Stimulated activated CD4-positive, alpha-beta T cell treated with anti-CD3 and anti-CD28 coated beads, Interleukin-15, amount 100 ng/mL, for 1 hour (primary cell): Measurements from ENCODE around the gene SFXN4.
A peak's percentile ranks its signal among the peaks of the same experiment; 100 is the strongest.

Source experiments
- DNase-seq, 2 donors: peaks; one replicate each; pipeline ENCODE4 v3.0.0-alpha.2; 2020; ENCODE audit warnings: low read depth in 1 of 2, low spot score in 1 of 2

The SFXN4 gene, protein sequence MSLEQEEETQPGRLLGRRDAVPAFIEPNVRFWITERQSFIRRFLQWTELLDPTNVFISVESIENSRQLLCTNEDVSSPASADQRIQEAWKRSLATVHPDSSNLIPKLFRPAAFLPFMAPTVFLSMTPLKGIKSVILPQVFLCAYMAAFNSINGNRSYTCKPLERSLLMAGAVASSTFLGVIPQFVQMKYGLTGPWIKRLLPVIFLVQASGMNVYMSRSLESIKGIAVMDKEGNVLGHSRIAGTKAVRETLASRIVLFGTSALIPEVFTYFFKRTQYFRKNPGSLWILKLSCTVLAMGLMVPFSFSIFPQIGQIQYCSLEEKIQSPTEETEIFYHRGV

DNA sequence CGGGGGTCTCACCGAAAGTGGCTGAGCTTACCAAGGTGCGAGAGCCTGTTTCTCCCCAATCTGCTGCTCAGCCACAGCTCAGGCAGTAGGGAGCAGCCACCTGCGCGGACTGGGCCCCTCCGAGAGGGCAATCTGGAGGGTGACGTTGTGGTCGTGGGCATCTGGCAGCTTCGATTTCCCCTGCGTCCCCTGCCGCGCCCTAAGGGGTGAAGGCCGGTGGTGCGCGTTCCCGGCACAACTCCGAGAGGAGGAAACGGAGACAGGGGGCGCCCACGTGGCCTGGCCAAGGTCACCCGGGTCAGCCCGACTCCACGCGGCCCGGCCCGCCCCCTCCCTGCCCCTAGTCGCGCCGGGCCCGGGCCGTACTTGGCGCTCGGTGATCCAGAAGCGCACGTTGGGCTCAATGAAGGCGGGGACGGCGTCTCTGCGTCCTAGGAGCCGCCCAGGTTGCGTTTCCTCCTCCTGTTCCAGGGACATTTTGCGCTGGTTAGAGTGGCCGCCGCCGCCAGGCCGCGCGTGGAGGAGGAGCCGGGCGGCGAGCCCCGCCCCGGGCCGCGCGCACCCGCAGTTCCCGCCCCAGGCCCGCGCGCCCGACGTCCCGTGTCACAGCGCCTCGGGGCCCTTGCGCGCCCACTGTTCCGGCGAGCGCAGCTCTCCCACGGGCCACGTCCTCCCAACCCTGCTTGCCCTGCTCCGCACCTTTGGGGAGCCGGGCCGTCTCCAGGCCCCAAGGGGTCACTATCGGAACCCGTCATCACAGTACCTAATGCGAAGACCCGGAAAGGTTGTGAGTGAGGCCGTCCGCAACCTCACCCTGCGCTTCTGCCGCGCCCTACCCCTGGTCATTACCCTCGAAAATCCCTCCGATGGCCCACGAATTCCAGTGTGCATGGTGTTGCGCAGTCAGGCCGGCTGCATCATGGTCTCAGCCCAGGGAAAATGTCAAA is at the start of gene SFXN4:
TSS of gene SFXN4 (minus strand) at position 544 of the 947 bp plus-strand sequence. CDS start at position 477, 67 bp downstream.
- DNase-seq: peak; percentile 62 to 73

DNA sequence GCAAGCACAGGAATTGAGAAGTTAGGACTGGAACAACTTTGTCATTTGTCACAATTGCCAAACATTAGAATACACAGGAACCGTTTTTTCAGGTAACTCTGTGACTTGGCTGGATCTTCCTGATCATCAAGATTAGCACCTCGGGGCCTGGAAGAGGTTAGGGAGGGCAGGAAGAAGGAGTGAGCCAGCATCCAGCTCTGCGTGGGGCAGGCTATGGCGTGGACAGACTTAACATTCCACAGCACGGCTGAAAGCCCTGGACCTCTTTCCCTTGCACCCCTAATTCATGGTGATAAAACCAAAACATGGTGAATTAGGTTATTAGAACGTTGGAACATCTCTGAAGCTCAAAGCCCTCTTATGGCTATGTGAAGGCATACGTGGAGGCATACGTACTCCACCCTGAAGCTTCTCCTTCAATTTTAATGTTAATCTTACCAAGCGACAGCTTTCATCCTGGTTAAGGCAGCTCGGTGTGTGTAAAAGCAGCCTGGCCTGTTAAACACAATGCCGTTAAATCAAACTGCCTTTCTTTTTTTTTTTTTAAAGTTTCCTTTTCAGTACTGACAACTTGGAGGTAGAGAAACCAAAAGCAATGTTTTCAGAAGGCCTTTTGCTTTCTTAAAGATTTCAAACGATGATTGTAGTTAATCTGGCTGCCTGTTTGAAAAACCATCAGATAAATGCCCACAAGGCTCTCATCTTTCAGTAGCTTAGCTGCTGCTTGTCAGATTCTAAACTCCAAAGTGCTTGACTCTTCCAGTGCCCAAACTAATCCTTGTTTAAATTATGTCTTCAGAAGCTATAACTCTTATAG is 46.3 kb upstream of the SFXN4 start:
- DNase-seq: no peak

DNA sequence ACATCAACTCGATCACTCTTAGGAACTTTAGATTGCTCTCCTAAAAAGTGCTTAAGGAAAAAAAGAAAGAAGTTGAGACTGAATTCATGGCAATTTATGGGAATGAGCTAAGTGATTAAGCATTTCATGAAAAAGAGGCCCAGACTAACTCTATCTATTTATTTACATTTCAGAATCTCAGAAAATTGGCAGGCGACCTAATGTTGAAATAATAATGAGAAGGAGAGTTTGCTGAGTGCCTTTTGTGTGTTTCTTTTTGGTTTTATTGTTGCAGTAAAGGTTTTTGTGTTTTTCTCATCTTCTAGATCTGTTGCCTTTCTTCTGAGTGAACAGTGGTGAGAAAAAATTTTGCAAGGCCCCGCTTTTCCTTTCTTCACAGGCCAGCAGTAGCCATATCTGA is 45.7 kb upstream of the SFXN4 start:
- DNase-seq: no peak

DNA sequence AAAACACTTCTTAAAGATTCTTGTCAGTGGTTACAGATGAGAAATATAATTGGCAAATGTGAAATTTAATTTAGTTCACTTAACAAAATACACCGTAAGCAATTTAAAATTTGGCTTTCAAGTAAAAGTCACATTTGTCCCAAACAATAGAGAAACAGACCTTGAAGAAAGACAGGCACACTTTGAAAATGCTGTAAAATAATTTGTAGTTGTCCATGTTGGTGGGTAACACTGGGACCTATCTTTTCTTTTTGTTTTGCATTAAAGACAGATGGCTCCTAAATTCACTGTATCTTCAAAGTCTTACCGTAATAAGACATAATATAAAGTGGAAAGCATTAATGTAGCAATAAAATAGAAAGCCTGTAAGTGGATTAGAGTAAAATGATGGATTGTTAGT is 45.1 kb upstream of the SFXN4 start:
- DNase-seq: no peak

DNA sequence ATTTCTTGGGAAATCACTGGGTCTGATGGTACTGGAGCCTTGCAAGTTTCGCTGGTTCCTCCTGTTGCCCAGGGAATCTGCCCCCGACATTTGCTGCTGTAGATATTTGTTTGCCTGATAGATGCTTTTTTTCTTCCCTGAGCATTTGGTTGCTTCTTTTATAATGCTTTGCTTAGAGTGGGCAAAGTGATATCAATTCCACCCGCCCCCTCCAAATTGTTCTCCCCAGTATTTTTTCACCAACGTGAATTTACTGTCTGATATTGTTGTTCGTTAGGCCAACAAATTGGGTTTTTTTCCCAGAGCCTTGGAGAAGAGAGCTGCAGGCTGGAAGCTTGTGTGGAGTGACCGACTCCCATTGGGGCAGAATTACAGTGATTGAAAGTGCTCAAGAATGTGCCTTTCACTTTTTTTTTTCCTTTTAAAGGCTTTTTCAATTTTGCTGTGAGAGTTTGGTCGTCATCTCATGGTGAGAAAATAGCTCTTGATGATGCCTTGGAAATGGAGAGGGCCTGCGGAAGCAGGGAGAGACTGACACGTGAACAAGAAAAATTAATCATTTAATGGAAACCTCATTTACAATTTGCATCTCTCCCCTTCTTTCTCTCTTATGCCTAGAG is 44.3 kb upstream of the SFXN4 start:
- no peak for DNase-seq

DNA sequence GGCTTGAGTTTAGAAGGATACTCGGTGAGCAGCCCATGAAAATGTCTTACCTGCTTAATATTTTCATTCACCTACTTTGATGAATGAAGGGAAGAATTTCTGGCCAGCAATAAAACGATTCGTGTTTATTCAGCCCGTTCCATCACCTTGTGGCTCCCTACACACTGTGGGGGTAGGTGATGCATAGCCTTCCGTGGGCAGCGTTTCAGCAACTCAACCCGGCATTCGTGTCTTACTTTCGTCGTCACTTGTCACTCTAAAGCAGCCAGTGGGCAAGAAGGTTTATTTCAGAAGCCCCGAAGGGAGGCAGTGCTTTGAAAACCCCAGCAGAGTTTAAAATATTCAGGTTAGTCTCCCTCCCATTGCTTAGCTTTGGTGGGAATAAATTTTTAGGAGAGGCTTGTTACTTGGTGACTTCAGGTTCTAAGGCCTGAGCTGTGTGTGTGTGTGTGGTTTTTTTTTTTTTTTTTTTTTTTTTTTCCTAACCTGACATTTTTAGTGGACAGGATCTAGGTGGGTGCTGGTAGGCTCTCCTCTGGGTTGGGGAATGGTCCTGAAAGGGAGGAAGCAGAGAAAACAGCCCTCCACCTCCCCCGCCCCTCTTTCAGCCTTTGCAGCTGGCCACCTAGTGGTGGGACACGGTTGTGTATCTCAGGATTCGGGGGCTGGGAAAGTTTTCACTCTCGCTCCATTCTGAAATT is 43.7 kb upstream of the SFXN4 start:
- DNase-seq: peak in 1 of 2 donors; percentile 31

DNA sequence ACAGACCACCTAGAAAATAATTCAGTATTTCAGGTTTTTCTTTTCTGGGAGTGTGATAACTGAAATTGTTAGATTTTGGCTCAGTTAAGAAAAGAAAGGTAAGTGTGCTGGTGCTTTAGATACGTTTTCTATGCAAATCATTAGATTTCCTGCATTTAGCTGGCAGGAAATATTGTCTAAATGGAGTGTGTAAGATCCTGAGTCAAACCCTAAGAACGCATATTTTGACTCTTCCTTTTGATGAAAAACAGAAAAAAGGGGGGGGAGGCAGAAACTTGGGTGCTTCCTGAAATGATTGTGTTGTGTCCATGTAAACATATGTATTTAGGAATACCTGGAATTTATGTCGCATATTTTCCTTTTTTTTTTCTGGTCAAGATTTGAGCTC is 43.0 kb upstream of the SFXN4 start:
- no peak for DNase-seq

DNA sequence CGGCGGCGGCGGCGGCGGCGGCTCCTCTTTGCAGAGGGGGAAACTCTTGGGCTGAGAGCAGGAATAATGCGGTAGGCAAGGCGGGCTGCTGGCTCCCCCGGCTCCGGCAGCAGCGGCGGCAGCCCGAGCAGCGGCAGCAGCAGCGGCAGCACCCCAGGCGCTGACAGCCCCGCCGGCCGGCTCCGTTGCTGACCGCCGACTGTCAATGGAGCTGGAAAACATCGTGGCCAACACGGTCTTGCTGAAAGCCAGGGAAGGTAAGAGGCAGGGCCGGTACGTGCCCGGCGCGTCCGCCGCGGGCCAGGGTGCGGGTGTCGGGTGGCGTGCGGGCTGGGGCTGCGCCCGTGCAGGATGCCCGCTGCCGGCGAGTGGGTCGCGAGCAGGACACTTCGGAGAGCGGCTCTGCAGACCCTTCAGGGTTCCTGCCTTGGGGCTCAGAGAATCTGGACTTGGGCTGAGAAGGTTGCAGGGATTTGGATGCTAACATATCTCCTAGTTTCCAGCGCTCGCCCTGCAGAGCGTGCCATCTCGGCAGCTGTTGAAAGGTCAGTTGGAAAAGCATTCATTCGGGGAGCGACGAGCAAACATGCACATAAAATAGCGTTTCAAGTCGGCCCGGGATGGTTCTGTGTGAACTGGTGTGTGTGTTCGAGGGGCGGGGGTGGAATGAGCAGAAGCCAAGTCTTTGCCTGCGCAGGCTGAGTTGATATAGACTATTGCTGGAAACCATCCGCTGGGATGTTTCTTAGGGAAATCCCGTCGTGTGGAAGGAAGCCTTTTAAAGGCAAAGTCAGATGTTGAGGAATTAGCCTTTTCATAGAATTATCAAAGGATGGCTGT is 42.4 kb upstream of the SFXN4 start:
- DNase-seq: no peak

DNA sequence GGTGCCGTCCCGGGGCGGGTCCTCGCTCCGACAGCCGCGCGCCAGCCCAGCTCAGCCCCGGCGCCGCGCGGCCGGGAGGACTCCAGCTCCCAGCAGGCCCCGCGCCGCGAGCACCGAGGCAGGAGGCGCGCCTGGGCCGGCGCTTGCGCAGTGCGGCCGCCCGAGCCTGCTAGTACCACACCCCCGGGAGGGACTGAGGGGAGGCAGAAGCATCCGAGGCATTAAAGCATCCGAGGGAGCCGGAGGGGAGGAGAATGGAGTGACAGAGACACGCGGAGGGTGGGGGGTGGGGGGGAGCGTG is 41.8 kb upstream of the SFXN4 start, which contains the start of gene GRK5:
TSS of gene GRK5 (plus strand) at position 206 of the 301 bp plus-strand sequence. CDS start 347 bp downstream, outside the sequence.
- DNase-seq: peak; percentile 90 to 95

DNA sequence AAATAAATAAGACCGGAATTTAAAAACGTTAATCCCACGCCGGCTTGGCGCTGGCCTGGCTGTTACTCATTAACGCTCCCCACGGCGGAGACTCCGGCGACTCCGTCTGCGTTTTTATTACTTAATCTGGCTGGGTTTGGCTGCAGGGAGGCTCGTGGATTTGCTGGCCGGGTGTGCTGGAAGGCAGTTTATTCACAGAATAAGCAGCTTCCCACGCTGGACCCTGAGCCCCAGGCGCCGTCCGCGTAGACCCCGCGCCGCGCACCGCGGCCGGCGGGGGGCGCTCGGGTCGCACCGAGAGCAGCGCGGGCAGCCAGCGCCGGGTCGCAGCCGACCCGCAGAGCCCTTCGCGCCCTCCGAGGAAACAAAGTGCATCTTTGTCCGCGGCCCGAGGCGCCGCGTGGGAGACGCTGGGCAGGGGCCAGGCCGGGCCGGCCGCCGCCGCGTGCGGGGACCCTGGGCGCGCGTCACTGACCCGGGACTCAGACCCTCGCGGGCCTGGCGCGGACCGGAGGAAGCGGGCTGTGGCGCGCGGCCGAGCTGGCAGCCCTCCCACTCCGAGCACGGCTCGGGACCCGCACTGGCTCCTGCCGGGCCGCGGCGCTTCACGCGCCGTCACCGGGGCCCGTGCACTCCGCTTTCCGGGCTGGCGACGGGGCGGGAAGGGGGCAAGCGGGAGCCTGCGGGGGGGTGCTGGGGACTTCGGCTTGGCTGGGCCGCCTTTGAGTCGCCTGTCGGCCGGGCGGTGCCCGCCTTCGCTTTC is 41.3 kb upstream of the SFXN4 start:
- peak; percentile 54 to 71 for DNase-seq

DNA sequence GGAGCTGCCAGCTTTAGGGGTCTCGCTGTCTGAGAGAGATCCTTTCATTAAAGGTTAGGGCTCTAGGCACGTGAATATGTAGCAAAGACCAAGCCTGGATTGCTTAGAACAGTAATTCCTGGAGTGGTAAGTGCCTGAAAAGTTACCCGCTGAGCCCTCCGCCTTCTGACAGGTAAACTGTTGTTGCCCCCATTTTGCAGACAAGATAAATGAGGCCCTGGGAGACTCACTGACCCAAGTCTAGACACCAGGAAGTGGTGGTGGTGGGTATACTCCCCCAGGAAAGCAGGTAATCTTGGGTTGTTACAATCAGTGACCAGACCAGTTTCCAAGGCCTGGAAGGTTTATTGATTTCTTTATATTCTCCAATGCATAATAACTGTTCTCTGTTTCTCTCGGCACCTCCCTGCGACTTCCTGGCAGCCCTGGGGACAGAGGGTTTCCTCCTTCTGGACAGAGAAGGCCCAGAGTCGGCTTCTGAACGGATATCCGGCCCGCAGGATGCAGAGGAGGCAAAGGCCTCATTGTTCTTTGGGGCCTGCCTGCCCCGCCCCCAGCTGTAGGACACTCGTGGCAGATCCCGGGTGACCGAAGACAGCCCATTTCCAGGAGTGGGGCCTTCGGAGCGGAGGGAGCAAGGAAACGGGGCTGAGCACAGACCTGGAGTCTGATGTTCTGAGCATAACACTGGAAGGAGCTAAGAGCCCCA is 40.5 kb upstream of the SFXN4 start:
- DNase-seq: peak in 1 of 2 donors; percentile 11

DNA sequence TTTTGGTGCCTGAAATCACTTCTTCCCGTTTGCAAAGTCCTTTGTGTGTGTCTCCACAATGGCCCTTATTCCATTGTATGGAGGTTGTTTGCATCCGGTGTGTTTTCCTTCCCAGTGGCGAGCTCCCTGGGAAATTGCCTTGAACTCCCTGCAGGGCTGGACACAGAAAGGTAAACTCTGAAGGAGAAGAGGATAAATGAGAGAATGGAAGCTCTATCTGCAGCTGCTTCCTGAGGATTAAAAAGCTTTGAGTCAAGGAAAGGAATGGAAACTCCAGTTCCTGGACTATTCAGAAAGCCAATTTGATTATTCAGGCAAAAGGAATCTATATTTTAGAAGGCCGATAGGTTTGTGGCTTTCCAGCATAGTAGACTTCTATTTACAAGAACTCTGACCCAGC is 37.5 kb upstream of the SFXN4 start:
- DNase-seq: no peak

DNA sequence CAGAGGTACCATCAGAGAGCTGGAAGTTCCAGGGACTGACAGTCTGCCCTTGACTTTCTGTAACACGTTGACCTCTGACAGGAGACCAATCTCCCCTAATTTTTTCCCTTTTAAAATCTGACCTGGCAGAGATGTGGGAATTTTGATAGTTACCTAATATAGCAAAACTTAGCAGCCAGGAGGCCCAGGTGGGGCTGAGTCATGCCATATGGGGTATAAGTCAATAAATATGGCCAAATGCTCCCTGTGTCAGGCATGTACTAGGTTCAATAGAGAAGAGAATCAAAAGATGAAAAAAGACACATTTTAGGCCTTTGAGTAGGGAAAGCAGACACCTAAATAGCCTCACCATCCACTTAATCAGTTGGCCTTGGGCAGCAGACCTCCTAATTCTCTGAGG is 35.7 kb upstream of the SFXN4 start:
- no peak for DNase-seq

DNA sequence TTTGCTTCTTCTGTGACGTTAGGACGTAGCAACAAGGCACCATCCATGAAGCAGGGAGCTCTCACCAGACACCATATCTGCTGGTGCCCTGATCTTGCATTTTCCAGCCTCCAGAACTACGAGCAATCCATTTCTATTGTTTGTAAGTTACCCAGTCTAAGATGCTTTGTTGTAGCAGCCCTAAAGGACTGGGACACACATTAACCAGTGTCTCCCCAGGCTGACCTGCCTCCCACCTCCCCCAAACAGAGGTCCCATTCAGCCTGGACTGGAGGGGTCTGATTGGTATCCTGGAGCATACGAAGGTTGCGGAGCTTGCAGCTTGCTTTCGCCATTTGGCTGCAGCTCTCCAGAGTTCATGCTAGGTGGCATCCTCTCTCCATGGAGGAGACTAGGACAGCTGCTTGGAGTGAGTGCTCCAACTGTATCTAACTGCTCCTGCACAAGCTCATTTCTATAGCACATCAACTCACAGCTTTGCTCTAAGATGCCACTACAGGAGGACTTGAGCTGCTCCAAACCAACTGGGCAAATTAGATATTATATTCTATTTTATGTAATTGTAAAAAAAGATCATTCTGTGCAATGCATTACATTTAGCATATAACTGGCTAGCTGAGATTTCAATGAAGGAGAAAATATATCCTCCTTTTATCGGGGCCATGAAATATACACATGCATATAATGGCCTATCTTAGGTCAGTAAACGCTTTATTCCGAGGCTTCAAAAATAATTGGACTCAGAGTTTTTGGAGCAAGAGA is 33.9 kb upstream of the SFXN4 start:
- DNase-seq: no peak

DNA sequence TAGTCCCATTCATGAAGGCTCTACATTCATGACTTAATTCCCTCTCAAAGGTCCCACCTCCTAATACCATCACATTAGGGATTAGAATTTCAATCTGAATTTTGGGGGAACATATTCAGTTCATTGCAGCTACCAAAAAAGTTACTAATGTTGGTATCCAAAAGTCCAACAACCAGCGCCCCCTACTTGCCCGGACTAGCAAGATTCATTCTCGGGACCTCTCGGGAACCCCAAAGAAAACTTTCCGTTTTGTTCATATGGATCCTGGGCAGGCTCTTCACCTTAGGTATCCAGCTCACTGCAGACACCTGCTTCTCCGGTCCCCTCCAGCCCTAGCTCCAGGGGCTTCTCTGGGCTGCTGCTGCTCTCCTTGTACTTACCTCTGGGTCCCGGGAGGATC is 32.9 kb upstream of the SFXN4 start:
- DNase-seq: no peak

DNA sequence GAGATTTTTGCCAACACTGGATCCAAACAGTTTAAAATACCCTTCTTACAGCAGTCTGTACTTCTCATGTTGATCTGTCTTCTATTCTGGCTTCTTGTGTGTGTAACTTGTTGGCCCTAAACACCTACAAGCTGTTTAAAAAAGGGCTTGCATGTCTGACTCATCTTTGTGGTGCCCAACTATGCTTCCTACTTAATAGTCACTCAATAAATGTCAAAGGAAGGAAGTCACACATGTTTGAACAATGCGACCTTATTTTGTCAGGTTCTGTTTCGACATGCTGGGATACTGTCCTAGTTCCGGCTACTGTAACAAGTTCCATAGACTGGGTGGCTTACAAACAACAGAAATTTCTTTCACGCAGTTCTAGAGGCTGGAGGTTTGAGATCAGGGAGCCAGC is 32.4 kb upstream of the SFXN4 start:
- DNase-seq: no peak

DNA sequence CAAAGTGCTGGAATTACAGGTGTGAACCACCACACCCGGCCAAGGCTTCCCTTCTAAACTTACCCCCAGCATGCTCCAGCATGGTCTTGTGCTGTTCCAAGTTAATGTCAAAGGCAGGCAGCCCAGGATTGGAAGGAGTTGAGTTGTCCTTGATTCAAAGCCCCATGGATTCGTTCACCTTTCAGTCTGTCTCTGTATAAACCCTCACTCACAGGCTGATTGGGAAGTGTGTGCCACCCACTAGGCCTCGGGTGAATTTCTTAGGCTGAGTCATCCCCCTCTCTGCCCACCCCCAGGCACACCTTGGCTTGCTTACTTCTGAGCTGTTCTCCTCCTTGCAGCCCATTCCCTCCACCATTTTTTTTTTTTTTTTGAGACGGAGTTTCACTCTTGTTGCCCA is 26.4 kb upstream of the SFXN4 start:
- no peak for DNase-seq
